Smooth muscle cell (in vitro differentiated cells): ENCODE measurements around the gene GRK3. TPM values are rescaled to one million over a fixed set of nuclear protein-coding genes. Genes with fewer than 3 reads are reported as not detected.

ENCODE experiments used
- DNase-seq: peaks from one replicate; lab custom pipeline; 2025; ENCODE audit not compliant: unreplicated experiment; lab: John Stamatoyannopoulos, UW
- H2AFZ ChIP-seq: fragments of 200-600 bp; sonication (generic); 2 replicates; pipeline ENCODE4 v1.6.0; 2016; ENCODE audit warnings: antibody characterized with exemption, low read depth, mild to moderate bottlenecking
- H3F3A ChIP-seq: fragments of 200-600 bp; sonication (generic); 2 replicates; pipeline ENCODE4 v1.6.0; 2017; ENCODE audit warnings: antibody characterized with exemption, low read depth
- H3K27ac ChIP-seq: fragments of 200-600 bp; sonication (generic); 2 replicates; pipeline ENCODE4 v1.5.1; 2016; ENCODE audit warnings: low read depth, mild to moderate bottlenecking
- H3K27me3 ChIP-seq: fragments of 200-600 bp; sonication (generic); 2 replicates; pipeline ENCODE4 v1.6.1; 2016; ENCODE audit warnings: low read depth, mild to moderate bottlenecking
- H3K36me3 ChIP-seq: fragments of 200-600 bp; sonication (generic); 2 replicates; pipeline ENCODE4 v1.5.1; 2016; ENCODE audit warnings: low read depth
- H3K4me1 ChIP-seq: fragments of 200-600 bp; sonication (generic); 2 replicates; pipeline ENCODE4 v1.5.1; 2016; ENCODE audit warnings: low read depth
- H3K4me2 ChIP-seq: fragments of 200-600 bp; sonication (generic); 2 replicates; pipeline ENCODE4 v1.6.0; 2016; ENCODE audit warnings: mild to moderate bottlenecking
- H3K4me3 ChIP-seq: fragments of 200-600 bp; sonication (generic); 2 replicates; pipeline ENCODE4 v1.5.1; 2016; ENCODE audit warnings: mild to moderate bottlenecking
- H3K79me2 ChIP-seq: fragments of 200-600 bp; sonication (generic); 2 replicates; pipeline ENCODE4 v1.6.0; 2016; ENCODE audit warnings: low read depth, mild to moderate bottlenecking
- H3K9ac ChIP-seq: fragments of 200-600 bp; sonication (generic); 2 replicates; pipeline ENCODE4 v1.6.0; 2016; ENCODE audit warnings: low read depth
- H3K9me3 ChIP-seq: fragments of 200-600 bp; sonication (generic); replicated peaks from 2 replicates; pipeline ENCODE4 v1.5.1; 2016; ENCODE audit warnings: low read depth
- H4K20me1 ChIP-seq: fragments of 200-600 bp; sonication (generic); 2 replicates; pipeline ENCODE4 v1.6.0; 2016; ENCODE audit warnings: low read depth
- CTCF ChIP-seq: fragments of 200-600 bp; sonication (generic); IDR thresholded peaks from 2 replicates; pipeline ENCODE4 v1.5.1; 2017; ENCODE audit warnings: borderline replicate concordance, mild to moderate bottlenecking, antibody characterized with exemption; ENCODE audit not compliant: insufficient read depth, poor library complexity, severe bottlenecking
- WGBS: methylation state at CpG from one replicate; pipeline ENCODE4 v1.1.7; 2016; ENCODE audit warnings: low lambda C conversion rate; 5-methylcytosine and 5-hydroxymethylcytosine counted together
- polyA plus RNA-seq: library from polyadenylated mRNA; unstranded; fragments of >200 nt; fragmentation: Nextera tagmentation; extraction: Ambion mirVana; gene quantifications from 2 replicates; pipeline ENCODE4 v1.2.1, GENCODE V29; 2016
- total RNA-seq: library from RNA; depleted of rRNA; stranded (reverse); fragments of >200 nt; gene quantifications from 2 replicates; pipeline ENCODE4 v1.2.3, GENCODE V29; 2014

GRK3 gene
- total and polyA plus RNA-seq, 2 experiments from 2014 or later, result 1.0 to 4.6 TPM

DNA sequence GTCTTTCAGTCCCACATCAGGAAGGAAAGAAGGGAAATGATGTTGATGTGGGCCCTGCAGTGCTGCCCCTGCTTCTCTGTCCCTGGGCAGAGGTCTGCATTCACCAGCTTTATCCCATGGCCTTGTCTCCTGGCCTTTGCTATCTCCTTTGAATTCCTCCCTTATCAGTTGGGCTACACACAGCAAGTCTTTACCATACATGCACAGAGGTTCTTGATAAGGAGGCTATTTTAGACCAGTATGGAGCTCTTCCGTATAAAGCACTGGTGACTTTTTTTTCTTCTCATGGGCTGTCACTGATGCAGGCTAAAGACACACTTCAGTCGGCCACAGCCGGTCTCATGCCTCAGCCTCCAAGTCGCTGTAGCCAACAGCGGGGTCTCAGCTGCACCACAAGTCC lies 197.7 kb downstream of the GRK3 start:
- no peak for DNase-seq
- H3K9me3 ChIP-seq, result peaks cover 11% of the 10 kb centered on the region
- H3K4me3 ChIP-seq, result no peak overlapping the region
- H2AFZ ChIP-seq, result no peak overlapping the region
- no peaks in the 10 kb centered on the region for H3K79me2 ChIP-seq
- 55% methylated on average over 5 of the region's 5 CpGs for WGBS
- H3K4me1 ChIP-seq, result no peaks in the 10 kb centered on the region
- H3K36me3 ChIP-seq, result no peaks in the 10 kb centered on the region
- no peak overlapping the region for H3K9ac ChIP-seq
- no peak for TF ChIP-seq CTCF
- H3K4me2 ChIP-seq, result no peak overlapping the region
- H3K27ac ChIP-seq, result no peak overlapping the region
- H3K27me3 ChIP-seq, result no peaks in the 10 kb centered on the region
- H3F3A ChIP-seq, result no peaks in the 10 kb centered on the region
- no peaks in the 10 kb centered on the region for H4K20me1 ChIP-seq

DNA sequence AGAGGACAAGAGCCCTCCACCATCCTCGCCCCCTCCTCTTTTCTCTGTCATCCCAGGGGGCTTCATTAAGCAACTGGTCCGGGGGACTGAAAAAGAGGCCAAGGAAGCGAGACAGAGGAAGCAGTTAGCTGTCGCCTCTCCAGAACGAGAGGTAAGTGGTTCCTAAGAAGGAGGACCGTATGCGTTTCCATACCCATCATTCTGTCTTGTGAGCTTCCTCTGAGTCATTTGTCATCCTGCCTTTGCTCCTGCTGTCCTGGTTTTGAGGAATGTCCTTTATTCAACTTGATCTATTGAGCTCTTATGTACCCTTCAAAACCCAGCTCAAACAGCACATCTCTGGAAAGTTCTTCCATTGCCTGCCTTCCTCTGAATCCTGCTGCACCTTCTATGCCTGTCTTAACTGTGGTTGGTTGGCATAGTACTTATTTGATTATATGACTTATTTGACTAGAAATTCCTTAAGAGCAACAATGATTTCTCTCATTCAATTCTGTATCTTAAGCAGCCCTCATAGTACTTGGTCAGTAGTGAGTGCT lies 198.8 kb downstream of the GRK3 start:
- H3K9me3 ChIP-seq, result peaks cover 11% of the 10 kb centered on the region
- no peak overlapping the region for H3K4me3 ChIP-seq
- H4K20me1 ChIP-seq, result no peaks in the 10 kb centered on the region
- no peaks in the 10 kb centered on the region for H3K27me3 ChIP-seq
- H3K9ac ChIP-seq, result no peak overlapping the region
- no peaks in the 10 kb centered on the region for H3K79me2 ChIP-seq
- H3K27ac ChIP-seq, result no peak overlapping the region
- H3F3A ChIP-seq, result no peaks in the 10 kb centered on the region
- no peak for DNase-seq
- 60% methylated on average over 7 of the region's 7 CpGs for WGBS
- H3K4me1 ChIP-seq, result no peaks in the 10 kb centered on the region
- H3K36me3 ChIP-seq, result no peaks in the 10 kb centered on the region
- no peak for TF ChIP-seq CTCF
- H3K4me2 ChIP-seq, result no peak overlapping the region
- H2AFZ ChIP-seq, result no peak overlapping the region

DNA sequence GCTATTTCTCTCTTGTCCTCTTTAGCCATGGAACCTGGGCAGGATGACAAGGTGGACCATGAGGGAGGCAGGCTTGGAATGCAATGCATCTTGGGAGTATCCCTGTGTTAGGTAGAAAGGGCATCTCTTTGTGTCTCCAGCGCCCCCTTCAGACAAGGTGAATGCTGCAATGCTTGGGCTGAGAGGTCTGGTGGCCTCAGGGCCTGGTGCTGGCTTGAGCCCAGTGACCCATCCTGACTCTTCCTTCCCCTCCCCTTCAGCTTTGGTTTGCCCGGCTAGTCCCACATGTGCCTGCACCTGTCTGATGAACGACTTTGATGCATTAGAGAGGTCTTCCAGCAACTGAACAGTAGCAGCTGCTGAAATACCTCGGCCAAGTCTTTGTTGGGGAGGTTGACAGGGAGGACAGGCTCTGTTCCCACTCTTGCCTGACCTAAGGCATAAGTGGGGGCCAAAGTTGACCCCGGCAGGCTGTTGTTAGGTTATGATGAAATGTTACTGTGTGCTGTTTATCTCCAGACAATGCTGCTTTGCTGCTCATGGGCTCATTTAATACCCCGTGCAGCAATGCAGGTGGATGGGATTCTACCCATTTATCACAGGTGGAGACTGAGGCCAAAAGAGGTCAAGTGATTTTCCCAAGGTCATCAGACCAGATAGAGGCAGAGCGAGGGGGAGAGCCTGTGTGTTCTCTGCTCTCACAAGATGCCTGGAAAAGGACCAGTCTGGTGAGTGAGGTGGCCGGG lies 200.0 kb downstream of the GRK3 start:
- Histone ChIP-seq H3K4me3 (no peak overlapping the region), H3K27ac (no peak overlapping the region), H3K9ac (no peak overlapping the region), H3K36me3 (no peaks in the 10 kb centered on the region), H3K4me1 (no peaks in the 10 kb centered on the region), H4K20me1 (no peaks in the 10 kb centered on the region), H3K4me2 (no peak overlapping the region), H3K9me3 (peaks cover 11% of the 10 kb centered on the region), H2AFZ (no peak overlapping the region), H3K27me3 (no peaks in the 10 kb centered on the region), H3F3A (no peaks in the 10 kb centered on the region), H3K79me2 (no peaks in the 10 kb centered on the region)
- WGBS, result 83% methylated on average over 8 of the region's 8 CpGs
- no peak for DNase-seq
- TF ChIP-seq CTCF, result no peak

DNA sequence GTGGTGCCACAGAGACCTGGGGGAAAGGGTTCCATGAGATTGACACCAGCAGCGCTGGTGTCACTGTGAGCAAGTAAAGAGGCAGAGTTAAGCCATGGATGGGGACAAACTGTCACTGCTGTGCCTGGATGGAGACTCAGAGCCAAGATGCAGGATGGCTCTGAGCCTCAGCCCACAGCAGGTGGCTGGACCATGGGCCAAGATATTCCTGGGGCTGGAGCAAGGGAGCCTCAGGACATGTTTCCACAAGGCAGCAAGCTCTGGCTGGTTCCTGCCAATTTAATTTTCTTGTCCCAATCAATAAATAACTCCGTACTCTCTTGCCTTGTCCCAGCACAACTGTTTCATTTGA lies 200.5 kb downstream of the GRK3 start:
- Histone ChIP-seq H3K9me3 (peaks cover 11% of the 10 kb centered on the region), H3K27ac (no peak overlapping the region), H3K4me3 (no peak overlapping the region), H3K36me3 (no peaks in the 10 kb centered on the region), H3K79me2 (no peaks in the 10 kb centered on the region), H3K9ac (no peak overlapping the region), H3K4me1 (no peaks in the 10 kb centered on the region), H3K4me2 (no peak overlapping the region), H3F3A (no peaks in the 10 kb centered on the region), H4K20me1 (no peaks in the 10 kb centered on the region), H3K27me3 (no peaks in the 10 kb centered on the region), H2AFZ (no peak overlapping the region)
- 94% methylated on average over 2 of the region's 2 CpGs for WGBS
- no peak for TF ChIP-seq CTCF
- DNase-seq, result no peak
